Loucy (cell line): ENCODE results near the gene RIPOR2.

Source experiments
- CTCF ChIP-seq: fragments of 200-600 bp; sonication (generic); conservative IDR thresholded peaks from 2 replicates; pipeline ENCODE4 v1.5.1; 2014; ENCODE audit warnings: mild to moderate bottlenecking, antibody characterized with exemption, low read length
- EZH2phosphoT487 ChIP-seq: fragments of 200-600 bp; IDR thresholded peaks from 2 replicates; pipeline ENCODE4 v1.6.1; 2018; ENCODE audit warnings: antibody characterized with exemption, mild to moderate bottlenecking, moderate library complexity, borderline replicate concordance

DNA sequence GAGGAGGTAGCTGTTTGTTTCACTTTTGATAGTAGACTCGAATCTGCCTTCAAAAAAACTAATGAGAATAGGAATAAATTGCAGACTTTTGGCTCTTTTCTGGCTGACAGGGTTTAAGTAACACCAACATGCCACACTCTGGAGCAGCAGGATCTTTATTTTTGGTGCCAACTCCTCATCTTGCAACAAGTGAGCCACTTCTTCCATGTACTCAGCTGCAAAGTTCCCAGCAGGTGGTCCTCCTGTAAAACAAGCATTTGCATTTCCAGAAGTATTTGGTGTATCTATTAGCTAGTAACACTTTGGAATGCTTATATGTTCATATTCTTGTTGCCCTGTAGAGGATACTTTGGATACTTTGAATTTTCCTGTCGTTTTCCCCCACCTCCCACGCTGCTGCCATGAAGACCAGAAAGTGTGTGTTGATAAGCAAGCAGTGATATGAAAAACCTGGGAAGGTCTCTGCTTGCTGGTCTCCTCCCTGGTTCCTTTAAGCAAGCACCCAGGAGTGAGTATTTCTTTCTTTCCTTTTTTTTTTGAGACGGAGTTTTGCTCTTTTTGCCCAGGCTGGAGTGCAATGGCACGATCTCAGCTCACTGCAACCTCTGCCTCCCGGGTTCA, 138.1 kb downstream of the RIPOR2 start:
- no peak for TF ChIP-seq EZH2phosphoT487
- TF ChIP-seq CTCF: no peak
